GM19025 (cell line): ENCODE data around the gene PREX1.

Source experiments
- ATAC-seq: cut with Tn5 transposase; IDR thresholded peaks from one replicate; pipeline ENCODE4 v1.9.1; 2021; ENCODE audit warnings: mild to moderate bottlenecking, low read depth, moderate library complexity; ENCODE audit not compliant: unreplicated experiment

PREX1 gene

DNA sequence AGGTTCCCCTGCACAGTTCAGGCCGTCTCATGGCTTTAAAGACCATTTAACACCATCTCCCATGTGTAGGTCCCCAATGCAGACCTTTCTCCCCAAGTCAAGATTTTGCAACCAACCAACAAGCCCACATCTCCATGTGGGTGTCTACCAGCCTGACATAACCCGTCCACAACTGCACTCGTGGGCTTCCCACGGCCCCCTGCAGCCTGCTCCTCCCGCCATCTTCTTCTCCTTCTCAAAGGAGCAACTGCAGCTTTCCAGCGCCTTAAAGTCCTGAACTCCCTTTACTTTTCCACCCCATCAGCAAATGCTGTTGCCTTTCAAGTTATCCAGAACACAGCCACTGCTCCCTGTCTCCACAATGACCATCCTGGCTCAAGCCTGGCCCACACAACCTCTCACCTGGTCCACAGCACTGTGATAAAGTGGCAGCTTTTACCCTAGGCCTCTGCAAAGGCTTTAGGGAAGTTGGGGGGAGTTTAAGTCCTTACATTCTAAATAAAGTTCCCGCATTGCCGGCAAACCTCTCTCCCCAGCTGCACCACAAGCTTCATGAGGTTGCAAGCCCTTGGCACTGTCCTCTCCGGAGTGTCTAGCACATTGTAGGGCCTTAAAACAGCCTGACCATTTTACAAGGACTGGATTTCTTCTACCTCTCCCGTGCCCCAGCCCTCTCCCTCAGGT, 140.5 kb downstream of the PREX1 start:
- ATAC-seq: no peak

DNA sequence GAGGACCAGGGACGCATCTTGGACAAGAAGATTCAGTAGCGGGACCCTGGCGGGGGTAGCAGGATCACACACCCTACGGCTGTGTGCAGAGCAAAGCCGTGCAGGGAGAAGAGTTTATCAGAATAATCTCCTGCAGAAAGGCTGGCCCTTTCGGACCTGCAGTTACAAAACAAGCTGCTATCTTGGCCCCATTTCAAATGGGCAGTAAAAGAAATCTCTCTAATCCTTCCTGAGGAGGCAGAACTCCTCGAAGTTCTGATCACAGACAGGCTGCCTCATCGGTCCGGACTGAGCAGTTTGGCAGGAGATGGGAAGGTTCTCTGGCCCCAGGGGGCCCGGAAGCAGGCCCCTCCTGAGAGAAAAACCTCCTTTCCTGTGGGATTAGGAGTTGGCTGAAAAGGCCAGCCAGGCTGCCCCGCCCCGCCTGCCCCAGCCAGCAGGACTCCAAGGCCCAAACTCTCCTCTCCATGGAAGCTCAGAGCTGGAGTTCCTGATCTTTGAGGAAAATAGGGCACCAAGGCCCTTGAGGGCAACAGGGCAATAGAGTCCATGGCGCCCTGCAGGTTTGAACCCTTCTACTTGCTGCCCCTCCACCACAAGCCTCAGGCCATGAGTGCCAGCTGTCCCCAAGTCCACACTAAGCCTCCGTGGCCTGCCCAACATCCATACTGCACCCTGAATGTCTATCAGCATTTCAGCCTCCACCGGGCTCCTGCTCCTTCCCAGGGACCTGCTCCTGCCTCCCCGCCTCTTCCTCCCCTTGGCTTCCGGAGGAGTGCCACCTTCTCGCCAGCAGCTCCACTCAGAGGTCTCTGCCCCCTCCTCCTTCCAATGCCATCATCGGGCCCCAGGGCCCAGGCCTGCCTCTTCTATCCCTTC, 141.3 kb downstream of the PREX1 start:
- no peak for ATAC-seq

DNA sequence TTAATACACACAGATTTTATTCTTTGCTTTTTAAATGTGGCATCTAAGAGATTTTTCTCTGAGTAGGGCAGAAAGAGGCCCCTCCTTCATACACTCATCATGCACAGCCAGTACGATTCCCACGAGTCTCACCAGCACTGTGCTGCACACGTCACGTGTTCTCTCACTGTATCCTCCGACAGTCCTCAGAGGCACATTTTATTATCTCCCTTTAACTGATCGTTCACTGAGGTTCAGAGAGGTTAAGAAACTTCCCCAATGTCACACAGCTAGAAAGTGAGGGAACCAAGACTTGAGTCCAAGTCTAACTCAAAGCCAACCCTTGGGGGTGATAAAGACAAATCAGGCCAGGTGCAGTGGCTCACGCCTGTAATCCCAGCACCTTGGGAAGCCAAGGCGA, 142.5 kb downstream of the PREX1 start:
- no peak for ATAC-seq

DNA sequence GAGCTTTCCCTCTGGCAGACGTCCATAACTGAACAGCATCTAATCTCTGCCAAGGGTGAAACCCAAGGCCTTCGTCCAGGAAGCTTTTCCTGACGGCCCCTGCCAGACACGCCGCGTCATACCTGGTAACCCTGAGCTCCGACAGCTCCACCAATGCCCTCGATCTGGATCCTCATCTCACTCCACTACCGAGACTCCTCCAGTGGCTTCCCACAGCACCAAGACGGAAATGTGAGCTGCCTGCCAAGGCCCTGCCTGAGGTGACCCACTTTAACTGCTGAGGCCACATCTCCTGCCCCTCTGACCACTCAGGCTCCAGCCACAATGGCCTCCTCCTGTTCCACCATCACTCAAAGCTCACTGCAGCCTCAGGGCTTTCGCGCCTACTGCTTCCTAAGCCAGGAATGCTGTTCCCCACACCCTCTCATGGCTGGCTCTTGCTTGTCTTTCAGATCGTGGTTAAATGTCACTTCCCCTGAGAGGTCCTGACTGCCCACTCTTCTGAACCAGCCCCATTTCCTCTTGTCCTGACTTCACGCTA, 143.2 kb downstream of the PREX1 start:
- no peak for ATAC-seq

DNA sequence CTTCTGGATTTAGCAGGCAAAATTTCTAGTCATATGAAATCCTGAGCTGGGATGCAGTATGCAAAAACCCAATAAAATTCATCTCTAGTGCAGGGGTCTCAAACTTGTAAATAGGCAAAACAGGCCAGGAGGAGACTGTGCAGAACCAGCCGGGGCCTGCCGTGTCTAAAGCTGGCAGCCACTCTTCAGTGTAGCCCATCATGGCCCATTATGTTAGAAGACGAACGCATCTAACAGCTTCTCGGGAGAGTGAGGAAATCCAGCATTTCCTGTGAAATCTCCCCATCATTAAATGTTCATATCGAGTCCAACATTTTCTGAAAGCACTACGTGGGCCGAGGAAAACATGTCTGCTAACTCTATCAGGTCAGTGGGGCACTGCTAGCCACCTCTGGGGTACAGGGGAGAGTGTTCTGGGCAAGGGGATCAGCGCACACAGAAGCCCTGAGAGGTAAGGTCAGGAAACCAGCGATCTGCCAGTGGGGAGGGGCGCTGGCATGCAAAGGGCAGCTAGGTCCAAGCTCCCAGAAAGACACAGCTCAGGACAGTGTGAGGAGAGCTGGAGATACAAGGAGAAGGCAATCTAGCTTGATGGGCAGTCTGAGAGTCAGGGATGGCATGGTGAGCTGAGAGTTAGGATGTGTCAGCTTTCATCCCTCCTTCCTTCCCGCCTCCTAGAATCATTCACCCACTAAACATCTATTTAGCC, 144.2 kb downstream of the PREX1 start:
- no peak for ATAC-seq

DNA sequence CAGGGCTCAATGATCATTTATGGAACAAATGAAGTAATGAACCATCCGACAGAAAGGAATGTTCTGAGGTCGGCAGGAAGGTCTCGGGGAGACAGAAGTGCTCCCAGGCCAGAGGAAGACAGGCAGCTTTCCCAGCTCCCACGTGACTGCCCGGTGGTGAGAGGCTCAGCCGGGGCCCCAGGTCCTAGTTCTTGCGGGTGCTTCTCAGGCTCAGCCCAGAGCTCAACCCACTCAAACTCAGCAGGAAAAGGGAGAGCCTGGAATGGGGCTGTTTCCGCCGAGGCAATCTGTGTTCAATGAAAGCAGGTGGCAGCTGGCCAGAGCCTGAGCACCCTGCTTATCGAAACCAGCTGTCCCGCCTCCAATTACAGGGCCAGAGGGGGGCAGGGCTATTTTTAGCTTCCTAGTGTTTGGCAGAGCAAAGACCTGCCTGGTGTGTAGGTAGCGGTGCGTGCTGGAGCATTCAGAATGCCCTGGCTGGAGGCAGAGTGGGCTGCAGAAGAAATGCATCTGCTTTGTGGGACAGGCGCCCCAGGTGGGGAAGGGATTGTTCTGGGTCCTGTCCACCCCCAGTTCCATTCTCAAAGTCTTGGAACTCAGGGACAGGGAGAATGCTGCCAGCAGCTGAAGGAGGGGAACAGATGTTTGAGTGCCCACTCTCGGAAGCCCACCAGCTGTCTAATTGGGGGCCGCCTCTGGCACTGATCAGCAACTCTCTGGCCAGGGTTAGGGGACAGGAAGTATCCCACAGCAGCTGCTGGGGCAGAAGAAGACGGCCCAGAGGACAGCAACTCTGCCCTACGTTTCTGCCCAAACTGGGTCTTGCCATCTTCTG, 145.1 kb downstream of the PREX1 start:
- ATAC-seq: no peak

DNA sequence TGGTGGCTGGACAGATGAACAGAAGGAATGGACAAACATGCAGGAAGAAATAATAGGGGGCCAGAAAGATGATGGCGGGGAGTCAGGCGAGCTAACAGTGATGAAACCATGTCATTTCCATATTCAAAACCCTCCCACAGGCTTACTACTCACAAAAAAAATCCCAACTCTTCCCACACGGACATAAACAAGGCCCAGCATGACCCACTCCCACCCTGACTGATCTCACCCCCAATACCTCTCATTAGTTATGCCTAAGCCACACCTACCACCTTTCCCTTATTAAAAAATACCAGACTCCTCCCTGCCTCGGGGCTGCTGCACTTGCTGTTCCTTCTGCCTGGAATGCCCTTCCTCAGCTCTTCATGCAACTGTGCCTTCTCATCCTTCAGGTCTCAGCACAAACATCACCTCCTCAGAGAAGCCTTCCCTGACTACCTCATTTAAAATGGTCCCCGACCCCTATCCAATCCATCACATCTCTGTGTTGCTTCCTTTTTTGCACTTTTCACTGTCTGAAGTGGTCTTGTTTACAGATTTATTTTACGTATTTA, 145.8 kb downstream of the PREX1 start:
- ATAC-seq: no peak

DNA sequence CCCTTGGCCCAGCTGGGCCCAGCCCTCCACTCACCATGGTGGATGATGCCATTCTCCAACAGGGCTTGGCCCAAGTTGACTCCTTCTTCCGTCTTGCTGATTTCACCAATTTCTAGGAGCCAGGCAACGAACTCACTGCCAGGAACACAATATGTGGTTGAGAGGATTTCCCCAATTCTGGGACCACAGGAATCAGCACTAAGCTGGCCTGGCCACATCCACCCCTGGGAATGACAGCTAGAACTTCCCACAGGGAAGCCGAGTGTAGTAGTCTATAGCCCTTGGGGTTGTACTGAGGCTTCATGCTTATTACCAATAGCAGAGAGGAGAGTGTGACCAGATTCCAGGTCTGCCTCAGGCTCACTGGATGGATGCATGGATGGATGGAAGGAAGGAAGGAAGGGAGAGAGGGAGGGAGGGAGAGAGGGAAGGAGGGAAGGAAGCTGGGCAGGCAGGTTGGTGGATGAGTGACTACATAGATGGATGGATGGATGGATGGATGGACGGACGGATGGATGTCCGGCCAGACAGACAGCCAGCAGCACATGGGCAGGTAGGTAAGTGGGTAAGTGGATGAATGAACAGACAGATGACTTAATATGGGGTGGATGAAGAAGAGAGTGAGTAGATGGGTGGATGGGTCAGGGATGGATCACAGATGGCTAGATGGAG, 146.5 kb downstream of the PREX1 start:
- ATAC-seq: no peak

DNA sequence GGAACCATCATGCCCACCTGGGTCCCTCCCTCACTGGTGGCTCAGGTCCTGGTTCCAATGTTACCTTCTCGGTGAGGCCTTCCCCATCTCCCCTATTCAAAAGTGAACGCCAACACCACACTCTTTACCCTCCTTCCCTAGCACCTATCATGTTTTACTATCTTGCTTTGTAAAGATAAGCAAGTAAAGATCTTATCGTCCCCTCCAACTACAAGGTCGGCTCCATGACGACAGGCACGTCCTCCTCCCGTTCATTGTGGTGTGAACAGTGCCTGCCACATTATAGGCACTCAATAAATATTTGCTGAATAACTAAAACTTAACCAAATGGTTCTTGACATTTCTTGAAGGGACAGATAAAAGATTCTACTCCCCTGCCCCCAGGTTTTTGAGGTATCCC, 147.1 kb downstream of the PREX1 start:
- no peak for ATAC-seq

DNA sequence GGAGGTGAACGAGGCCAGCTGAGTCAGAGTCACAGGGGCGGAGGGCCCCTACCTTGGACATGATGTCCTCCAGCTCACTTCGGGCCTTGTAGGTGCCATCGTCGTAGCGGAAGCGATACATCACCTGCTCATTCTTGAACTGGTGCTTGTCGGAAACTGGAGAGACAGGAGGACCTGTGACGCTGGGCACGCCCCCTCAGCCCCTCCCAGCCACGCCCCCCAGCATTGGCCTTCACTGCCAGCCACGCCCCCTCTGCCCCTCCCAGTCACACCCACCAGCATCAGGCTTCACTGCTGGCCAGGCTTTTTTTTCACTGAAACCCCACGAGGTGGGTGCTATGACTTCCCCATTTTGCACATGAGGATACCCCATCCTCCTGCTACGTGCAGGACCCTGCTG, 148.2 kb downstream of the PREX1 start:
- no peak for ATAC-seq

DNA sequence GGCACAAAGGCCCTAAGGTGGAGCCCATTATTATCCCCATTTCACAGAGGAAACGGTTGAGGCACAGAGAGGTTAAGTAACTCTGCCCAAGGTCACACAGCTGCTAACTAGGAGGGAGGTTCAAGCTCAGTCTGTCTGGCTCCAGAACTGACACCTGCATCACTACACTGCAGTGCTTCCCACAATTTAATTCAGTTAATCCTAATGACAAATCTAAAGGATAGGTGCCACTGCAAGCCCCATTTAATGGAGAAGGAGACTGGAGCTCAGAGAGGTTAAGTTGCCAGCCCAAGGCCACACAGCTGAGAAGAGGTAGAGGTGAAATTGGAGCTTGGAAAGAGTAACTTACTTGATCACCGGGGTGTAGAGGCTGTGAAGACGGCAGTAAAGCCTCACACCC, 148.8 kb downstream of the PREX1 start:
- no peak for ATAC-seq

DNA sequence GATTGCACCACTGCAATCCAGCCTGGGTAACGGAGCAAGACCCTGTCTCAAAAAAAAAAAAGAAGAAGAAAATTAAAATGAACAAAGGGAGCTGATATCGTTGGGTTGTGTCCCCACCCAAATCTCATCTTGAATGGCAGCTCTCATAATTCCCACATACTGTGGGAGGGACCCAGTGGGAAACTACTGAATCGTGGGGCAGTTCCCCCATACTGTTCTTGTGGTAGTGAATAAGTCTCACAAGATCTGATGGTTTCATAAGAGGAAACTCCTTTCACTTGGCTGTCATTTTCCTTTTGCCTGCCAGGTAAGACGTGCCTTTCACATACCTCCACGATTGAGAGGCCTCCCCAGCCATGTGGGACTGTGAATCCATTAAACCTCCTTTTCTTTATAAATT, 149.4 kb downstream of the PREX1 start:
- no peak for ATAC-seq

DNA sequence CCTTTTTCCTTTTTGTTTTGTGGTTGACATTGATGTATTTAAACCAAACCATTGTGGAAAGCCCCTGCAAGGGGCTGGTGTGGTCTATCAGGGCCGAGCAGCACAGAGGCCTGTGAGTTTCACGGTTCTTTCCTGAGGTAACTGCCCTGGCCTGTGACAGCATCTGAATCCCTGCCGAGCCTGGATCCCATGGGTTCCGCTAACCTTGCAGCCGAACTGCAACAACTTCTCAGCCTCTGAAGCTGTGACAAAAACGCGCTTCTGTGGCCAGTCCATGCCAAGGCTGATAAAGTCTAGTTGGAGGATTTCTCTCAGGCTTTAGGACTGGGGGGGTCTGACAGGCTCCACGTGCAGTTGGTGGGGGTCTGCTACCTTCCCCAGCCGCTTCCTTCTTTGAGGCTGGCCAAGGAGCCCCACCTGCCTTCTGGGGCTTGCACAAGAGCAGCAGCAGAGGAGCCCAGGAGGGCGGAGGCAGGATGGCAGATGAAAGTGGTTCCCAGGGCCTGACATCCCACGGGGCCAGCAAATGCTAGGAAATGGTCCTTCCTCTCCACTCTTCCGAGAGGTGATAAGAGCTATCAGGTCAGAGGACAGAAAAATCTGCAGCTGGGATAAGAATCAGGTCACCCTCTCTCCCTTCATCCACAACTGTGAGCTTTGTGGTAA, 150.9 kb downstream of the PREX1 start:
- ATAC-seq: no peak

DNA sequence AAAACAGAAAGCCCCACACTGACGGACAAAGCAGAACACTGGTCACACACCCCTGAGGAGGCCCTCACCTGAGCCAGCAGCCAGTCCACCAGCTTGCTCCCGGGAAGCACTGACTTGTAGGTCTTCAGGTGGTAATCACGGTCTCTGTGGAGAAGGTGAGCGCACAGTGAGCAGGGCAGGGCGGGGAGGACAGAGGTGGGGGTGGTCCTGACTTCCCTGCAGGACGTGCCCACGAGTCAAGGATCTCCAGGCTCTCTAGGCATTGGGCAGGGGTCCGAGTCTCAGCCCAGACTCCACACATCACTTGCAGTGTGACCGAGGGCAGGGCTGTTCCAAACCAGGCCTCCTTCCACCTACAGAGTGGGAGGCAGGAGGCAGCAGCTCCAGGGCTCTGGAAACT, 151.7 kb downstream of the PREX1 start:
- ATAC-seq: no peak

DNA sequence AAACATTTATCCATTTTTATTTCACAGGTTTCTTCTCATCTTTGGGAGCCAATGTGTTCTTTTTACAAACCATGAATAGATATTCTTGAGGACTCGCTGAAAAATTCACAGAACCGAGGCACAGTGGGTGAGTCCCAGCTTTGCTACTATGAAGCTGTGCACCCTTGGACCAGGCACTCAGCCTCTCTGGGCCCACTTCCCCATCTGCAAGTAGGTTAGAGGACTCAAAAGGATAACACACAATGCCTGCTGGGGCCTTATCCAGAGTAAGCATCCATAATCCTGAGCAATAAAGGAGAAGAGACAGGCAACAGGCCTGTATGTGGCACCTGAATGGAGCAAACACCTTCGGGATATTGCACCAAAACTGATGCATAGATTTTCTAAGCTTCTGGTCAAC, 153.3 kb downstream of the PREX1 start:
- ATAC-seq: no peak

DNA sequence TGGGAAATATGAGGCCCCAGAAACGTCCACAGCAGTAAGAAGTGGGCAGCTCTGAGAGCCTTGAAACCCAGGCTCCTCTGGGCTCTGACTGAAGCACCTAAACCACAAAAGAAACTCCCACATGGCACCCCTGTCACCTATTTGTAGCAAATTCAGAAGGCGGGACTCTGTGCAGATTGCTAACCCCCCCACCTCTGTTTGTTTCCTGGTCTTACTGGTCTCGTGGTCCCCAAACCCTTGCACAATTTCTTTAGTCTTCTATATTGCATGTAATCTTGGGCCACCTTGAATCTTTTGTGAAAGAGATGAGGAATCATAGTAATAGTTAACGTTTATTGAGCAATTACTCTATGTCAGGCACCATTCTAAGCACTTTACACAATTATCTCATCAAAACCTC, 154.3 kb downstream of the PREX1 start:
- ATAC-seq: no peak

DNA sequence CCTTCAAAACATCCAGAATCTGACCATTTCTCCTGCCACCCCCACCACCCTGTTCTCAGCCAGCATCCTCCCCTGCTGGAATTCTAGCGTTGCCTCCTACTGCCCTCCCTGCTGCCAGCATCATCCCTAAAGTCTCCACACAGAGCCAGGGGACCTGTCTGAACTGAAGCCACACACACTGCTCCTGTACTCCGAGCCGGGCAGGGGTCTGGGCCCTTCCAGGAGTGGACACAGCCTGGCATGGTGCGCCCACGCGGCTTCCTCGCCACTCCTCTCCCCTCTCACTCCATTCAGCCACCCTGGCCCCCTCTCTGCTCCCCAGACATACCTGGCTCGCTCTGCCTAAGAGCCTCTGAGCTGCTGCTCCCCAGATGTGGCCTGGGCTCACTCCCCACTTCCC, 155.5 kb downstream of the PREX1 start:
- no peak for ATAC-seq

DNA sequence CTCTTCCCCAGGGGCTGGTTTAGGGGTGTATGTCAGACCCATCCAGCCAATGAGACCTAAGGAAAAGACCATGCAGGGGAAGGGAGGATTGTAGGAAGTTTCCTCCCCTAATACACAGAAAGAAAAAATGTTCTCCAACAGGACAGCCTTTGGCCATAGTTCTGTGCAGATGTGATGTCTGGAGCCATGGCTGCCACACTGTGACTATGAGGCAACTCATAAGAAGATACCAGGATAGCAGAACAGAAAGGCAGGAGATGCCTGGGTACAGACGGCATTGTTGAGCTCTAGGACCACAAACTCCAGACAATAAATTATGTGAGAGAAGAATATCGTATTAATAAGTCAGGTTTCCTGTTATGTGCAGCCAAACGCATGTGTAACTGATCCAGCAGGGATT, 156.7 kb downstream of the PREX1 start:
- ATAC-seq: no peak
